Thymus (tissue), 11 donors: Measurements from ENCODE around the gene DEPDC5. TPM values are rescaled to one million over a fixed set of nuclear protein-coding genes. Genes with fewer than 3 reads are reported as not detected.

ENCODE experiments used
- DNase-seq, 9 donors: peaks; one replicate each; pipeline ENCODE4 v3.0.0-alpha.2; 2013; ENCODE audit warnings: low spot score in 9 of 9, low read depth in 6 of 9, missing footprints in 1 of 9
- H3K27ac ChIP-seq, 2 donors: one replicate each; pipeline ENCODE4 v1.5.1; 2013; ENCODE audit warnings: control low read depth in 1 of 2, low read depth in 1 of 2, low read length in 1 of 2, mild to moderate bottlenecking in 1 of 2, moderate library complexity in 1 of 2
- H3K27me3 ChIP-seq, 2 donors: one replicate each; pipeline ENCODE4 v1.5.1; 2013; ENCODE audit warnings: low read length in 1 of 2; ENCODE audit not compliant: control insufficient read depth in 2 of 2, insufficient read depth in 1 of 2
- H3K36me3 ChIP-seq, 2 donors: one replicate each; pipeline ENCODE4 v1.5.1; 2013; ENCODE audit warnings: low read length in 1 of 2, mild to moderate bottlenecking in 1 of 2, moderate library complexity in 1 of 2; ENCODE audit not compliant: control insufficient read depth in 2 of 2, insufficient read depth in 2 of 2
- H3K4me1 ChIP-seq, 2 donors: one replicate each; pipeline ENCODE4 v1.5.1; 2013; ENCODE audit warnings: low read length in 2 of 2; ENCODE audit not compliant: control insufficient read depth in 2 of 2, insufficient read depth in 2 of 2
- H3K4me3 ChIP-seq, 2 donors: one replicate each; pipeline ENCODE4 v1.5.1; 2013; ENCODE audit warnings: low read length in 2 of 2, control low read depth in 1 of 2, mild to moderate bottlenecking in 1 of 2
- H3K9me3 ChIP-seq, 2 donors: one replicate each; pipeline ENCODE4 v1.5.1; 2013; ENCODE audit warnings: low read length in 1 of 2, mild to moderate bottlenecking in 1 of 2; ENCODE audit not compliant: control insufficient read depth in 2 of 2, insufficient read depth in 1 of 2
- WGBS: extraction: QIAGEN DNeasy Blood & Tissue Kit; methylation state at CpG from one replicate; pipeline ENCODE4 v1.1.7; 2013; 5-methylcytosine and 5-hydroxymethylcytosine counted together
- polyA plus RNA-seq: library from polyadenylated mRNA; stranded (reverse); fragments of 200-250 nt; gene quantifications from one replicate; pipeline ENCODE4 v1.2.3, GENCODE V29; 2013
- total RNA-seq: library from RNA; stranded (reverse); fragments of 120-200 nt; gene quantifications from one replicate; pipeline ENCODE4 v1.2.4, GENCODE V29; 2013
- donor health status: healthy.

DEPDC5 gene
- total and polyA plus RNA-seq, 2 donors, result 9.2 to 10.5 TPM

GRCh38 chr22:31911565-31912406, 158.0 kb downstream of the DEPDC5 start:
- no peaks in the 10 kb centered on the region for H3K9me3 ChIP-seq
- H3K4me3 ChIP-seq, result no peak overlapping the region
- peaks cover 0 to 17% of the 10 kb centered on the region in 2 donors for H3K36me3 ChIP-seq
- H3K27me3 ChIP-seq, result no peaks in the 10 kb centered on the region
- no peak for DNase-seq
- WGBS, result 97% methylated on average over 7 of the region's 7 CpGs
- no peak overlapping the region for H3K27ac ChIP-seq
- no peaks in the 10 kb centered on the region for H3K4me1 ChIP-seq

GRCh38 chr22:31912407-31912743, 158.6 kb downstream of the DEPDC5 start:
- Histone ChIP-seq H3K4me3 (no peak overlapping the region), H3K36me3 (peaks cover 0 to 14% of the 10 kb centered on the region in 2 donors), H3K27ac (no peak overlapping the region), H3K27me3 (no peaks in the 10 kb centered on the region), H3K4me1 (no peaks in the 10 kb centered on the region), H3K9me3 (no peaks in the 10 kb centered on the region)
- no peak for DNase-seq
- 100% methylated on average over 1 of the region's 1 CpG for WGBS

- Histone ChIP-seq H3K27ac (no peak overlapping the region), H3K9me3 (no peaks in the 10 kb centered on the region), H3K36me3 (peaks cover 0 to 4% of the 10 kb centered on the region in 2 donors), H3K4me3 (no peak overlapping the region), H3K27me3 (no peaks in the 10 kb centered on the region), H3K4me1 (no peaks in the 10 kb centered on the region)
- DNase-seq, result no peak
- WGBS, result 97% methylated on average over 10 of the region's 10 CpGs
These were observed 161.8 kb downstream of the DEPDC5 start for GRCh38 chr22:31915586-31915985.

GRCh38 chr22:31917227-31917921, 163.6 kb downstream of the DEPDC5 start:
- DNase-seq, result peak in 1 of 9 donors; percentile 11
- Histone ChIP-seq H3K36me3 (no peaks in the 10 kb centered on the region), H3K9me3 (no peaks in the 10 kb centered on the region), H3K4me1 (no peaks in the 10 kb centered on the region), H3K4me3 (no peak overlapping the region), H3K27ac (no peak overlapping the region), H3K27me3 (no peaks in the 10 kb centered on the region)
- WGBS, result 69% methylated on average over 17 of the region's 17 CpGs

GRCh38 chr22:31919730-31920129, 165.9 kb downstream of the DEPDC5 start:
- Histone ChIP-seq H3K4me1 (no peaks in the 10 kb centered on the region), H3K9me3 (no peaks in the 10 kb centered on the region), H3K36me3 (no peaks in the 10 kb centered on the region), H3K4me3 (no peak overlapping the region), H3K27ac (no peak overlapping the region), H3K27me3 (no peaks in the 10 kb centered on the region)
- 93% methylated on average over 3 of the region's 3 CpGs for WGBS
- no peak for DNase-seq

- H3K4me1 ChIP-seq, result no peaks in the 10 kb centered on the region
- H3K36me3 ChIP-seq, result no peaks in the 10 kb centered on the region
- no peak overlapping the region for H3K27ac ChIP-seq
- no peak overlapping the region for H3K4me3 ChIP-seq
- DNase-seq, result no peak
- 97% methylated on average over 3 of the region's 3 CpGs for WGBS
- H3K27me3 ChIP-seq, result no peaks in the 10 kb centered on the region
- H3K9me3 ChIP-seq, result no peaks in the 10 kb centered on the region
These were observed 166.5 kb downstream of the DEPDC5 start for GRCh38 chr22:31920306-31920705.

- 94% methylated on average over 3 of the region's 3 CpGs for WGBS
- Histone ChIP-seq H3K4me1 (no peaks in the 10 kb centered on the region), H3K36me3 (no peaks in the 10 kb centered on the region), H3K9me3 (no peaks in the 10 kb centered on the region), H3K27me3 (no peaks in the 10 kb centered on the region), H3K27ac (no peak overlapping the region), H3K4me3 (no peak overlapping the region)
- no peak for DNase-seq
These were observed 167.3 kb downstream of the DEPDC5 start for GRCh38 chr22:31921106-31921505.

GRCh38 chr22:31922534-31922933, 168.7 kb downstream of the DEPDC5 start:
- Histone ChIP-seq H3K9me3 (no peaks in the 10 kb centered on the region), H3K27me3 (no peaks in the 10 kb centered on the region), H3K4me3 (no peak overlapping the region), H3K4me1 (no peaks in the 10 kb centered on the region), H3K36me3 (no peaks in the 10 kb centered on the region), H3K27ac (no peak overlapping the region)
- WGBS, result 83% methylated on average over 6 of the region's 6 CpGs
- no peak for DNase-seq

- H3K9me3 ChIP-seq, result no peaks in the 10 kb centered on the region
- no peak for DNase-seq
- H3K4me1 ChIP-seq, result no peaks in the 10 kb centered on the region
- 12% methylated on average over 5 of the region's 5 CpGs for WGBS
- no peak overlapping the region for H3K27ac ChIP-seq
- H3K4me3 ChIP-seq, result no peak overlapping the region
- no peaks in the 10 kb centered on the region for H3K36me3 ChIP-seq
- no peaks in the 10 kb centered on the region for H3K27me3 ChIP-seq
These were observed 169.3 kb downstream of the DEPDC5 start for GRCh38 chr22:31923136-31923535.
